Fibroblast of lung (primary cell): Measurements from ENCODE around the gene PRDX2.

Source experiments
- EZH2 ChIP-seq: IDR thresholded peaks from 2 replicates; pipeline ENCODE4 v1.5.1; 2012; ENCODE audit warnings: low read length, control low read depth, mild to moderate bottlenecking; ENCODE audit errors: missing control alignments
- TF ChIP-seq, protein P1 (sequence below), 2 donors: IDR thresholded peaks in 1 of 2; conservative IDR thresholded peaks in 1 of 2; 1 replicate in 1 of 2; 2 replicates in 1 of 2; pipeline ENCODE4 v1.5.1; 2011 to 2012; ENCODE audit warnings: low read length in 2 of 2, control low read depth in 1 of 2, inconsistent platforms in 1 of 2, low read depth in 1 of 2, mild to moderate bottlenecking in 1 of 2

DNA sequence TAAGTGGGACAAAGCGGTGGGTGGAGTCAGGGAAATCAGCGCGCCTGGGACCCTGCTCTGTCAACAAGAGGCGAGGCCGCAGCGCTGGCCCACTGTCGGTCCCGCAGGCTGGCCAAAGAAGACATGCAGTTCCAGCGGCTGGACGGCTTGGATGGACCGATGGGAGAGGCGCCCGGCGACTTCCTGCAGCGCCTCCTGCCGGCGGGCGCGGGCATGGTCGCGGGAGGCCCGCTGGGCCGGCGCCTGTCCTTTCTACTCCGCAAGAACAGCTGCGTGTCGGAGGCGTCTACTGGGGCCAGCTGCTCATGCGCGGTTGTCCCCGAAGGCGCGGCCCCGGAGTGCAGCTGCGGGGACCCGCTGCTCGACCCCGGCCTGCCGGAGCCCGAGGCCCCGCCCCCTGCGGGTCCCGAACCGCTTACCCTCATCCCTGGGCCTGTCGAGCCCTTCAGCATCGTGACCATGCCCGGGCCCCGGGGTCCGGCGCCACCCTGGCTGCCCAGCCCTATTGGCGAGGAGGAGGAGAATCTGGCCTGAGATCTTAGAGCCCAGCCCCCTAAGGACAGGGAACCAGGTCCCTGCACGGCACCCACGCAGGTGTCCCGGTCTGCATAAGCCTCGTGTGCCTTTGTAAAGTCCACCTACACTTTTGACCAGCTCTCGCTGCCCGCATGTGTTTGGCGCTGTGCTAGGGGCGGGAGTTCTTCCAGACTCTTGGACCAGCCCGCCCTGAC lies 43.9 kb downstream of the PRDX2 start:
- TF ChIP-seq, protein P1, sequence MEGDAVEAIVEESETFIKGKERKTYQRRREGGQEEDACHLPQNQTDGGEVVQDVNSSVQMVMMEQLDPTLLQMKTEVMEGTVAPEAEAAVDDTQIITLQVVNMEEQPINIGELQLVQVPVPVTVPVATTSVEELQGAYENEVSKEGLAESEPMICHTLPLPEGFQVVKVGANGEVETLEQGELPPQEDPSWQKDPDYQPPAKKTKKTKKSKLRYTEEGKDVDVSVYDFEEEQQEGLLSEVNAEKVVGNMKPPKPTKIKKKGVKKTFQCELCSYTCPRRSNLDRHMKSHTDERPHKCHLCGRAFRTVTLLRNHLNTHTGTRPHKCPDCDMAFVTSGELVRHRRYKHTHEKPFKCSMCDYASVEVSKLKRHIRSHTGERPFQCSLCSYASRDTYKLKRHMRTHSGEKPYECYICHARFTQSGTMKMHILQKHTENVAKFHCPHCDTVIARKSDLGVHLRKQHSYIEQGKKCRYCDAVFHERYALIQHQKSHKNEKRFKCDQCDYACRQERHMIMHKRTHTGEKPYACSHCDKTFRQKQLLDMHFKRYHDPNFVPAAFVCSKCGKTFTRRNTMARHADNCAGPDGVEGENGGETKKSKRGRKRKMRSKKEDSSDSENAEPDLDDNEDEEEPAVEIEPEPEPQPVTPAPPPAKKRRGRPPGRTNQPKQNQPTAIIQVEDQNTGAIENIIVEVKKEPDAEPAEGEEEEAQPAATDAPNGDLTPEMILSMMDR (conservative IDR thresholded peaks at IDR 0.05 in 1 of 2, IDR thresholded peaks at IDR 0.05 in 1 of 2; ENCODE audit: low read depth in 1 of 2, low read length in 2 of 2), result peak; percentile 65 to 80
- no peak for TF ChIP-seq EZH2
